SK-N-SH treated with all-trans-retinoic acid at 6 μM for 48 hours (cell line): ENCODE results near the gene SPINK5.

ENCODE experiments used
- ATAC-seq: fragments of 200-7000 bp; cut with Tn5 transposase; 3 replicates; pipeline ENCODE4 v1.9.1; 2020; ENCODE audit warnings: mild to moderate bottlenecking, moderate library complexity
- ARNTL ChIP-seq: fragments of 450-650 bp; formaldehyde crosslinking; IDR thresholded peaks from 2 replicates; pipeline ENCODE4 v1.5.0; 2020; ENCODE audit warnings: low read depth, mild to moderate bottlenecking, moderate library complexity, borderline replicate concordance
- BACH2 ChIP-seq: fragments of 250-450 bp; sonication (Bioruptor Pico); IDR thresholded peaks from 2 replicates; pipeline ENCODE4 v1.9.0; 2021; ENCODE audit warnings: mild to moderate bottlenecking, borderline replicate concordance
- CSDC2 ChIP-seq: fragments of 250-450 bp; sonication (Bioruptor Pico); IDR thresholded peaks from 2 replicates; pipeline ENCODE4 v1.5.0; 2020; ENCODE audit warnings: mild to moderate bottlenecking, moderate library complexity
- ESRRG ChIP-seq: fragments of 250-450 bp; sonication (Bioruptor Pico); IDR thresholded peaks from 2 replicates; pipeline ENCODE4 v1.6.1; 2021; ENCODE audit warnings: mild to moderate bottlenecking
- GLIS3 ChIP-seq: fragments of 250-450 bp; sonication (Bioruptor Pico); IDR thresholded peaks from 2 replicates; pipeline ENCODE4 v1.5.0; 2020; ENCODE audit warnings: mild to moderate bottlenecking, moderate library complexity
- PPARA ChIP-seq: fragments of 250-450 bp; sonication (Bioruptor Pico); IDR thresholded peaks from 2 replicates; pipeline ENCODE4 v1.5.0; 2020; ENCODE audit warnings: mild to moderate bottlenecking, borderline replicate concordance
- RARB ChIP-seq: fragments of 250-450 bp; sonication (Bioruptor Pico); IDR thresholded peaks from 2 replicates; pipeline ENCODE4 v1.8.0; 2021; ENCODE audit warnings: mild to moderate bottlenecking, moderate library complexity
- SNAI2 ChIP-seq: fragments of 250-450 bp; sonication (Bioruptor Pico); IDR thresholded peaks from 2 replicates; pipeline ENCODE4 v1.5.0; 2020; ENCODE audit warnings: mild to moderate bottlenecking, moderate library complexity
- TCF4 ChIP-seq: fragments of 250-450 bp; sonication (Bioruptor Pico); IDR thresholded peaks from 2 replicates; pipeline ENCODE4 v1.8.0; 2021; ENCODE audit warnings: mild to moderate bottlenecking, moderate library complexity, borderline replicate concordance
- TOX ChIP-seq: fragments of 250-450 bp; sonication (Bioruptor Pico); IDR thresholded peaks from 2 replicates; pipeline ENCODE4 v1.8.0; 2021; ENCODE audit warnings: mild to moderate bottlenecking, moderate library complexity, borderline replicate concordance
- ZC3H10 ChIP-seq: fragments of 250-450 bp; sonication (Bioruptor Pico); IDR thresholded peaks from 2 replicates; pipeline ENCODE4 v1.5.1; 2021; ENCODE audit warnings: mild to moderate bottlenecking, moderate library complexity
- ZFP3 ChIP-seq: fragments of 250-450 bp; sonication (Bioruptor Pico); IDR thresholded peaks from 2 replicates; pipeline ENCODE4 v1.5.0; 2020; ENCODE audit warnings: mild to moderate bottlenecking, moderate library complexity
- ZFP30 ChIP-seq: fragments of 450-650 bp; formaldehyde crosslinking; IDR thresholded peaks from 2 replicates; pipeline ENCODE4 v1.5.0; 2022; ENCODE audit warnings: mild to moderate bottlenecking, moderate library complexity
- ZNF565 ChIP-seq: fragments of 450-650 bp; formaldehyde crosslinking; conservative IDR thresholded peaks from 2 replicates; pipeline ENCODE4 v1.5.0; 2020; ENCODE audit warnings: low read depth, mild to moderate bottlenecking, moderate library complexity
- ZNF70 ChIP-seq: fragments of 450-650 bp; formaldehyde crosslinking; IDR thresholded peaks from 2 replicates; pipeline ENCODE4 v1.5.0; 2020; ENCODE audit warnings: mild to moderate bottlenecking, moderate library complexity
- ZNF8 ChIP-seq: fragments of 450-650 bp; formaldehyde crosslinking; IDR thresholded peaks from 2 replicates; pipeline ENCODE4 v1.5.0; 2020; ENCODE audit warnings: mild to moderate bottlenecking, moderate library complexity
- TF ChIP-seq, protein P1 (sequence below): fragments of 250-450 bp; sonication (Bioruptor Pico); IDR thresholded peaks from 2 replicates; pipeline ENCODE4 v1.8.0; 2021; ENCODE audit warnings: low read depth, mild to moderate bottlenecking, moderate library complexity, borderline replicate concordance
- TF ChIP-seq, protein P2 (sequence below): fragments of 250-450 bp; sonication (Bioruptor Pico); IDR thresholded peaks from 2 replicates; pipeline ENCODE4 v1.5.1; 2021; ENCODE audit warnings: mild to moderate bottlenecking, moderate library complexity
- TF ChIP-seq, protein P3 (sequence below): fragments of 250-450 bp; sonication (Bioruptor Pico); IDR thresholded peaks from 2 replicates; pipeline ENCODE4 v1.5.0; 2020; ENCODE audit warnings: mild to moderate bottlenecking, moderate library complexity
- TF ChIP-seq, protein P4 (sequence below): fragments of 250-450 bp; sonication (Bioruptor Pico); IDR thresholded peaks from 2 replicates; pipeline ENCODE4 v1.5.1; 2020; ENCODE audit warnings: low read depth, mild to moderate bottlenecking, moderate library complexity

The SPINK5 gene

DNA sequence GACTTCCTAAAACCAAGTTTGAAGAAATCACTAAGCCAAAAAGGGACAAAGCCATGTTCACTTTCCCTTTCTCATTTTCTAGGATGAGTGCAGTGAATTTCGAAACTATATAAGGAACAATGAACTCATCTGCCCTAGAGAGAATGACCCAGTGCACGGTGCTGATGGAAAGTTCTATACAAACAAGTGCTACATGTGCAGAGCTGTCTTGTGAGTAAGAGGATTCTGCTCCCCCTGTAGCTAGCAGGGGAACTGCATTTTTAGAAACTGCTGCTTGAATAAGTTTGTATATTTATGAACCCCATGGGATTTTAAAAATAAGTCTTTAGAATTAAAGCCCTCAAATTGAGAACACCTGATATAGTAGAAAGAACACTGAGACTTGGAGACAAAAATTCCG, 61.9 kb downstream of the SPINK5 start:
- peak; percentile 66; the same call in 1 of the 3 replicates for ATAC-seq
- TF ChIP-seq GLIS3 (CRISPR knock-in tag), result no peak
- TF ChIP-seq ZFP3, result no peak
- no peak for TF ChIP-seq PPARA (CRISPR knock-in tag)
- no peak for TF ChIP-seq BACH2
- no peak for TF ChIP-seq TOX (CRISPR knock-in tag)
- TF ChIP-seq, protein P1, sequence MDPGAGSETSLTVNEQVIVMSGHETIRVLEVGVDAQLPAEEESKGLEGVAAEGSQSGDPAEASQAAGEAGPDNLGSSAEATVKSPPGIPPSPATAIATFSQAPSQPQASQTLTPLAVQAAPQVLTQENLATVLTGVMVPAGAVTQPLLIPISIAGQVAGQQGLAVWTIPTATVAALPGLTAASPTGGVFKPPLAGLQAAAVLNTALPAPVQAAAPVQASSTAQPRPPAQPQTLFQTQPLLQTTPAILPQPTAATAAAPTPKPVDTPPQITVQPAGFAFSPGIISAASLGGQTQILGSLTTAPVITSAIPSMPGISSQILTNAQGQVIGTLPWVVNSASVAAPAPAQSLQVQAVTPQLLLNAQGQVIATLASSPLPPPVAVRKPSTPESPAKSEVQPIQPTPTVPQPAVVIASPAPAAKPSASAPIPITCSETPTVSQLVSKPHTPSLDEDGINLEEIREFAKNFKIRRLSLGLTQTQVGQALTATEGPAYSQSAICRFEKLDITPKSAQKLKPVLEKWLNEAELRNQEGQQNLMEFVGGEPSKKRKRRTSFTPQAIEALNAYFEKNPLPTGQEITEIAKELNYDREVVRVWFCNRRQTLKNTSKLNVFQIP (CRISPR knock-in tag), result no peak
- TF ChIP-seq ZFP30, result no peak
- no peak for TF ChIP-seq SNAI2 (CRISPR knock-in tag)
- TF ChIP-seq ARNTL (CRISPR knock-in tag), result no peak
- no peak for TF ChIP-seq ZC3H10 (CRISPR knock-in tag)
- TF ChIP-seq, protein P2, sequence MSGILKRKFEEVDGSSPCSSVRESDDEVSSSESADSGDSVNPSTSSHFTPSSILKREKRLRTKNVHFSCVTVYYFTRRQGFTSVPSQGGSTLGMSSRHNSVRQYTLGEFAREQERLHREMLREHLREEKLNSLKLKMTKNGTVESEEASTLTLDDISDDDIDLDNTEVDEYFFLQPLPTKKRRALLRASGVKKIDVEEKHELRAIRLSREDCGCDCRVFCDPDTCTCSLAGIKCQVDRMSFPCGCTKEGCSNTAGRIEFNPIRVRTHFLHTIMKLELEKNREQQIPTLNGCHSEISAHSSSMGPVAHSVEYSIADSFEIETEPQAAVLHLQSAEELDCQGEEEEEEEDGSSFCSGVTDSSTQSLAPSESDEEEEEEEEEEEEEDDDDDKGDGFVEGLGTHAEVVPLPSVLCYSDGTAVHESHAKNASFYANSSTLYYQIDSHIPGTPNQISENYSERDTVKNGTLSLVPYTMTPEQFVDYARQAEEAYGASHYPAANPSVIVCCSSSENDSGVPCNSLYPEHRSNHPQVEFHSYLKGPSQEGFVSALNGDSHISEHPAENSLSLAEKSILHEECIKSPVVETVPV (CRISPR knock-in tag), result no peak
- TF ChIP-seq, protein P3, sequence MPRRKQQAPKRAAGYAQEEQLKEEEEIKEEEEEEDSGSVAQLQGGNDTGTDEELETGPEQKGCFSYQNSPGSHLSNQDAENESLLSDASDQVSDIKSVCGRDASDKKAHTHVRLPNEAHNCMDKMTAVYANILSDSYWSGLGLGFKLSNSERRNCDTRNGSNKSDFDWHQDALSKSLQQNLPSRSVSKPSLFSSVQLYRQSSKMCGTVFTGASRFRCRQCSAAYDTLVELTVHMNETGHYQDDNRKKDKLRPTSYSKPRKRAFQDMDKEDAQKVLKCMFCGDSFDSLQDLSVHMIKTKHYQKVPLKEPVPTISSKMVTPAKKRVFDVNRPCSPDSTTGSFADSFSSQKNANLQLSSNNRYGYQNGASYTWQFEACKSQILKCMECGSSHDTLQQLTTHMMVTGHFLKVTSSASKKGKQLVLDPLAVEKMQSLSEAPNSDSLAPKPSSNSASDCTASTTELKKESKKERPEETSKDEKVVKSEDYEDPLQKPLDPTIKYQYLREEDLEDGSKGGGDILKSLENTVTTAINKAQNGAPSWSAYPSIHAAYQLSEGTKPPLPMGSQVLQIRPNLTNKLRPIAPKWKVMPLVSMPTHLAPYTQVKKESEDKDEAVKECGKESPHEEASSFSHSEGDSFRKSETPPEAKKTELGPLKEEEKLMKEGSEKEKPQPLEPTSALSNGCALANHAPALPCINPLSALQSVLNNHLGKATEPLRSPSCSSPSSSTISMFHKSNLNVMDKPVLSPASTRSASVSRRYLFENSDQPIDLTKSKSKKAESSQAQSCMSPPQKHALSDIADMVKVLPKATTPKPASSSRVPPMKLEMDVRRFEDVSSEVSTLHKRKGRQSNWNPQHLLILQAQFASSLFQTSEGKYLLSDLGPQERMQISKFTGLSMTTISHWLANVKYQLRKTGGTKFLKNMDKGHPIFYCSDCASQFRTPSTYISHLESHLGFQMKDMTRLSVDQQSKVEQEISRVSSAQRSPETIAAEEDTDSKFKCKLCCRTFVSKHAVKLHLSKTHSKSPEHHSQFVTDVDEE, result no peak
- TF ChIP-seq CSDC2 (CRISPR knock-in tag), result no peak
- no peak for TF ChIP-seq ZNF565
- TF ChIP-seq, protein P4, sequence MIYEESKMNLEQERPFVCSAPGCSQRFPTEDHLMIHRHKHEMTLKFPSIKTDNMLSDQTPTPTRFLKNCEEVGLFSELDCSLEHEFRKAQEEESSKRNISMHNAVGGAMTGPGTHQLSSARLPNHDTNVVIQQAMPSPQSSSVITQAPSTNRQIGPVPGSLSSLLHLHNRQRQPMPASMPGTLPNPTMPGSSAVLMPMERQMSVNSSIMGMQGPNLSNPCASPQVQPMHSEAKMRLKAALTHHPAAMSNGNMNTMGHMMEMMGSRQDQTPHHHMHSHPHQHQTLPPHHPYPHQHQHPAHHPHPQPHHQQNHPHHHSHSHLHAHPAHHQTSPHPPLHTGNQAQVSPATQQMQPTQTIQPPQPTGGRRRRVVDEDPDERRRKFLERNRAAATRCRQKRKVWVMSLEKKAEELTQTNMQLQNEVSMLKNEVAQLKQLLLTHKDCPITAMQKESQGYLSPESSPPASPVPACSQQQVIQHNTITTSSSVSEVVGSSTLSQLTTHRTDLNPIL (CRISPR knock-in tag), result no peak
- TF ChIP-seq TCF4 (CRISPR knock-in tag), result no peak
- TF ChIP-seq RARB (CRISPR knock-in tag), result no peak
- TF ChIP-seq ZNF8, result no peak
- TF ChIP-seq, all 23 proteins: peak for 0

DNA sequence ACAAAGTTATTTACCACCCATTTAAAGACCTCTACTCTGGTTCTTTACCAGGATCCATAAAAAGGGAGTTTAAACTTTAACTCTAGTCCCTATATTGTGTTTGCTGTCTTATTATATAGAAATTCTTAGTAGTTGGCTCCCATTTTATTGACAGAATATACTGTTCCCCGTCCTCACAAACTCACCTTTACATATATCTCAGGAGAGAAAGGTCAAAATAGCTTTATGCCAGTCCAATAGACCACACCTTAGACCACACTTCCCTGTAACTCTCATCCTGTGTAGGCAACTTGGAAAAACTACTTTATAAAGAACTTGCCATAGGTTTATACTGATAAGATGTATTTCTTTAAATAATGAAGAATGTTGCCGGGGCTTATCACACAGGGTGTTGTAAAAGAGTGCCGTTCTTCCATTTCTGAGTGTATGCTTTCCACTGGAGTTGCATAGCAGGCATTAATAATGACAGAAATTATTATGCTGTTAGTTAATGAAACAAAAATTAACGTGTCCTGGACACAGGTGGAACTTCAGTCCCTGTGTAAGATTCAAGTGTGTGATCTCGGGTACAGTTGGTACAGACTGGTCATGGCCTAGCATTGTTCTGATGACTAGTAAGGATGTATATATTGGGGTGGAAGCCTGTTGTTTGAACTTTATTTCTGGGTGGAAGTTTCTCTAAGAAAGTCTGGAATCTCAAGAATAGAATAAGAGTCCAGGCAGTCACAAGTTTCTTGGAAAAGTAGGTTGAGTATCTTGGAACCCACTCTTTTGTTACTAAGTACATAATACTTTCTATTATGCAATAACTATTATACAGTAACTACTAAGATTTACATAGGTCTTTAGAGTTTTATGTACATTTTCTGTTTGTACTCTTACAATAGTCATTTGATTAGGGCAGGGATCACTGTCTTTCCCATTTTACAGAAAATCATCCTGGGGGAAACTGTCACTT, 71.6 kb downstream of the SPINK5 start:
- TF ChIP-seq ZNF70 (CRISPR knock-in tag) (no peak), ZNF8 (no peak), TOX (CRISPR knock-in tag) (no peak), CSDC2 (CRISPR knock-in tag) (no peak), ZNF565 (no peak), ZFP30 (no peak), BACH2 (no peak), ESRRG (CRISPR knock-in tag) (no peak), TCF4 (CRISPR knock-in tag) (no peak)
- TF ChIP-seq, protein P1 (CRISPR knock-in tag), result no peak
- TF ChIP-seq, protein P4 (CRISPR knock-in tag), result no peak
- TF ChIP-seq, all 23 proteins: peak for 0
- ATAC-seq, result no peak
